Activated naive CD4-positive, alpha-beta T cell (primary cell): Measurements from ENCODE around the gene DISP3.

ENCODE experiments used
- DNase-seq, 4 experiments: peaks; one replicate each; lab custom pipeline; 2025; lab: John Stamatoyannopoulos, UW

The DISP3 gene

DNA sequence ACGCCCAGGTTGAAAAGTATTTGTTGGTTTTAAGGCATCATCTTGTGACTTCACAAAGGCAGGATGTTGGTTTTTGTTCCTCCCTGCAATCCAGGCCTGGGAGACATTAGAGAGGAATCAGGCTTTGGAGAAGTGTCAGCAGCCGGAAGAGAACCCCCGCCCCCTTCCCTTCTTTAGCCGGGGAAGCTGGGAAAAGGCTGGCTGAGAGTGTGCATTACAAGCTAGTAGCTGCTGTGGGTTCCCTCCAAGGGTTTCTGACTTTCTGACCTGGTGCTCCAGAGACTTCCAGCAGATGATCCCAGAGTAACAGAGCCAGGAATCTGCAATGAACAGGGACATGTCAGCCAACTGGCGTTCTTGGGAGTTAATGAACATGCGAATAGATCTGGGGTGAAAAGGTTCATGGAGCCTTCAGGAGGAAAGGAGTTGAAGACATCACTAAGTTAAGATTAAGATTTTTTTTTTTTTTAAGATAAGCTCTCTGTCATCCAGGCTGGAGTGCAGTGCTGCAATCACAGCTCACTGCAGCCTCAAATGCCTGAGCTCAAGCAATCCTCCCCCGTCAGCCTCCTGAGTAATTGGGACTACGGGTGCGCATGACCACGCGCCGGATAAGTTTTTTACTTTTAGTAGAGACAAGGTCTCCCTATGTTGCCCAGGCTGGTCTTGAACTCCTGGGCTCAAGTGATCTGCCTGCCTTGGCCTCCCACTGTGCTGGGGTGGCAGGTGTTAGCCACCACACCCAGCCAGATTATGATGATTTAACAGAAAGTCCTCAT, 7.5 kb downstream of the DISP3 start:
- no peak for DNase-seq

DNA sequence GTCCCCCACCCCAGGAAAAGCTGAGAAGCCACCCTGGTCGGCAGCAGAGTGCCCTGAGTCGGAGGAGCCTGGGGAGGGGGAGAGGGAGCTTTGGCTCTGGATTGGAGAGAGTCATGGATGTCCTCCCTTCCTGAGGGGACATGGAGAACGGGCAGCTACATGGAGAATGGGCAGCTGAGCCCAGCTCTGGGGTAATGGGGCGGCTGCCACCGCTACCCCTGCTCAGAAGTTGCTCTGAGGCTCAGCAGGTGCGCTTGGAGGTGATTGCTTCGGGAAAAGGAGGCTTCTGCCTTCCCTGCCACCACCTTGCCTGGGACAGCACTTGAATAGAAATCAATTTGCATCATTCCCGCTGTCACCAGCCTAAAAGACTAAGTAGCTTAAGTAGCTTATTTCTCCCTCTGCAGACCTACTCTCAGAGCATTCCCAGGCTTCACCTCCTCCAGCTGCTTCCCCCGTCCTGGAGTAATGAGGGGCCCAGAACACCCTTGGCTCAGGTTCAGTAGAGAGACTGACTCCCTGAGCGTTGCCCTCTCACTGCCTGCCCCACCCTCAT, 8.3 kb downstream of the DISP3 start:
- no peak for DNase-seq

DNA sequence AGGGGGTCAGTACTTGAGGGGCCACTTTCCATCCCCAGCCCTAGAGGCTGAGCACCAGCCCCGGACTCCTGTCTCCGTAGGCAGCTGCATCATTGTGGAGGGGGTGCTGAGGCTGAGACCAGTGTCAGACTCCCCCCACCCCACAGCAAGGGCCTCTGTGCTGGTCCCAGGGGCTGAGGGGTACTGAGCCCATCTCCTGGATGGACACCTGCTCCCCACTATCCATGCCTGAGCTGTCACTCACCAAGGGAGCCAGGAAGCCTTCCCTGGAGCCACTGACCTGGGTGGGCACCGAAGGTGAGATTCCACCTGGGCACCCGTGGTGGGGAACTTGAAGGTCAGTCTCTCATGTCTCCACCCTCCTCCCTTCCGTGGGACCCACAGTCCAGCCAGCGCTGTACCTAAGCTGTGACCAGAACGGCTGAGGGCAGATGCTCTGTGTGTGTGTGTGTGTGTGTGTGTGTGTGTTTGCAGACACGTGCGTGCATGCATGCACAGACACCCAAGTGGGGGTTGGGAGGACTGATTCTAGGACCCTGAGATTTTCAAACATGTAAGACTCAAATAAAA, 9.3 kb downstream of the DISP3 start:
- DNase-seq = no peak

DNA sequence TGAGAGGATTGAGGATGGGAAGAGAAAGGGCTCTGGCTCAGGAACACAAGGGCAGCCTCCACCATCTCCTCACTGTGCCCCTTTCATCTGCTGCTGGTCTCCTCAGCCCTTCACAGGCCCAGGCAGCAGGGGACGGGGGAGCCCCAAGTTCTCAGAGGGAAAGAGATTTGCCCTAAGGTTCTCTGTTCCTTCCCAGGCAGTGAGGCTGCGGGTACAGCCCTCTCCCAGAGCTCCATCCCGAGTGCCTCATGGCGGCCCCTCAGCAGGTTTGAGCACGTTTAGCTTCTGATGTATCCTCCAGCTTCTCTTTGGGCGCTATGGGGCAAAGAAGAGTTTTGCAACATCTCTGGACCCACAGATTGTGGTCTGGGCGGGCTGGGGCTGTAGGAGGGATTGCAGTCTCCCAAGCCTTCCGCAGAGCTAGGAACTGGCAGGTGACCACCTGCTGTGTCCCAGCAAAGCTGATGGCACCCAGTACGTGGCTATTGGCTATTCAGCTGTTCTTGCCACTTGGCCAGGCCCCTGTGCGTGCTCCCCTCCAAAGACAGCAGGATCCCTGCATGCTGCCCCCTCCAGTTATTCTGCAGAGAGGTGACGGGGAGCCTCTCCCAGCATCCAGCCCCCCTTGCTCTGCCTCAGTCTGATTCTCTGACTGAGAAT, 10.1 kb downstream of the DISP3 start:
- DNase-seq = no peak

DNA sequence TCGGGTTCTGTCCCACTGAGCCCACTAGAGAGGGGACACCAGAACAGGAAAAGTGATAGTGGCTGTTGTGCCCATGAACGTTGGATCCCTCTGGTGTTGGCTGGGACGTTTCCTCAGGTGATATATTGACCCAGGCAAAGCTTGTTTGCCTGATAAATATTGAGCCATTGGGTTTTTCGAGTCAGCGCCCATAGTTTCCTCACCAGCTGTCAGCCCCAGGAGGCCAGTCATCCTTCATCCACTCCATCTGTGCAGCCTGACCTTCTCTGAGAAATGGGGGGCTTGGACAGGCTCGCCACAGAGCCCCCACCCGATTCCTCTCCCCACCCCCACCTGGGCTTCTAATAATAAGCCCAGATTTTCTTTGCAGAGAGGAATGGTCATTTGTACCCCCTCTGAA, 13.3 kb downstream of the DISP3 start:
- no peak for DNase-seq

DNA sequence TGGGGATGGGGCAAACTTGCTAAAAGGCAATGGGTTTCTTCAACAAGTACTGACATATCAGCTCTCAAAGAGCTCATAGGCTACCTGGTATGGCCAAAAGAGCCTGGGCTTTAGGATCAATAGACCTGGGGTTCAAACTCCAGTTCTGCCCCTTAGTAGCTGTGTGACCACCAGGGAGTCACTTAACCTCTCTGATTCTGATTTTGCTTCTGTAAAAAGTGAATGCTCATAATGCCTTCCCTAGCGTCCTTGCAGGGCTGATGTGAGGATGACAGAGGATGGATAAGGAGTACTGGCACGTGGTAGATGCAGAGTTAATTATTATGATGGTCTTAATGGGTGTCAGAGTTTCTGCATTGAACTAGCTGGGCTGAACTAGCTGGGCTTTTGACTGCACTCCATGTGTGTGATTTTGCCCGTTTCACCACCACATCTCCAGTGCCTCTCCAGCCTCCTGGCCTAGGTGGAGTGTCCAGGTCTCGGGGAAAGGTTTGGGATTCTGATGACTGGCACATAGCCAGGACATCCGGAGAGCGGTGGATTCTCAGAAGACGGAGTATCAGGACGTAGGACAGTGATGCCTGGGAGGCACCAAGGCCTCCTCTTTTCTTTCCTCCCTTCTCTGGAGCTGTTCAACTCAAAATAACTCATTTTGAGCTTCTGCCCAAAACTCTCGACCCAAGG, 15.2 kb downstream of the DISP3 start:
- no peak for DNase-seq

DNA sequence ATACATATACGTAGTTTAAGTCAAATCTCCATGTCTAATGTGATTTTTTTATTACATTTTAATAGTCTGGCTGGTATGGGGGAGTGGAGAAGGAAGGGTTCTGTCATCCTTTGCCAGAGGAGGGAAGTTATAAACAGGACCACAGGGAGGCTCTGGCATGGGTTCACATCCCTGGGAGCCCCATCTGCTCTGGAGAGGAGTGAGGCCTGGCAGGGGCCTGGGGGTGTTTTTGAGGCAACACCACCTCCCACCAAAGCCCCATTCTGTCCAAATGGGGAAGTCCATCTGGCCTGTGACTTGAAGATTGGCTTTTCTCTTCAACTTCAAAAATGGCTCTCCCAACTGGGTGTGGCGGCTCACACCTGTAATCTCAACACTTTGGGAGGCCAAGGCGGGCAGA, 15.8 kb downstream of the DISP3 start:
- no peak for DNase-seq

DNA sequence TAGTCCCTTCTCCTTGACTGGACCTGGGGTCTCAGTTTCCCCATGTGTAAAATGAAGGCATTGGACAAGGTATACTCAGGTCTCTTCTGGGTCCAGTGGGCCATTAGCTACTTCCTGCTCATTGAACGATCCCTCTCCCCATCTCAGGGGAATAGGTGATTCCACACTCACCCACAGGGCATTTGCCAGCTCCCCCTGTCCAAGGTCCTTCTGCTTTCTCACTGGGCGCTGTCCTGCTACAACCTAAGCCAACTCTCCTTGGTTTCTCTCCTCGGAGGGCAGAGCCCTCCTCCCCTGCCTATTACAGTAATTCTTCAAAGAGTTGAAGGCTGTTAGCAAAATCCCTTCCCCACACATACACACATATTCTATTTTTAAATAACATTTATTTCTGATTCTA, 16.6 kb downstream of the DISP3 start:
- DNase-seq = no peak

DNA sequence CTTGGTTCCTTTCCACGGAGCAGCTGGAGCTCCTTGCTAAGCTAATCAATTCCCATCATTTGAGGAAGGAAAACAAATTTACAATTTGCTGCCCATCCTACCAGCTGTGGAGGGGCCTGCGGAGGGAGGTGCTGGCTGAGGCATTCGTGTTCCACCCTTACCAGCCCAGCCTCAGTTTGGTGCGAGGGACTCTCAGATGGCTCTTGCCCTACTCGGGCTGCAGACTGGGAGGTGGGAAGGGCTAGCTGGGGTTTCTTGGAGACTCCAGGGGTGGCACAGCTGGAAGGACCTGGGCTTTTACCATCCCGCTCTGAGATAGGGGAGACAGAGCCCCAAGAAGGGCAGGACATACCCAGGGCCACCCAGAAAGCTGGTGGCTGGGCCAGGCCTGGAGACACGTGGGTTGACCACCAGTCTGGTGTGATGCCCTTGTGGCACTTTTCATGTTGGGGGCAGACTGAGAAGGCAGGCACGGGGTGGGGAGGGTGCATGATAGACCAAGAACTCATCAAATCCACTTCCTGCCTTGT, 17.7 kb downstream of the DISP3 start:
- no peak for DNase-seq

DNA sequence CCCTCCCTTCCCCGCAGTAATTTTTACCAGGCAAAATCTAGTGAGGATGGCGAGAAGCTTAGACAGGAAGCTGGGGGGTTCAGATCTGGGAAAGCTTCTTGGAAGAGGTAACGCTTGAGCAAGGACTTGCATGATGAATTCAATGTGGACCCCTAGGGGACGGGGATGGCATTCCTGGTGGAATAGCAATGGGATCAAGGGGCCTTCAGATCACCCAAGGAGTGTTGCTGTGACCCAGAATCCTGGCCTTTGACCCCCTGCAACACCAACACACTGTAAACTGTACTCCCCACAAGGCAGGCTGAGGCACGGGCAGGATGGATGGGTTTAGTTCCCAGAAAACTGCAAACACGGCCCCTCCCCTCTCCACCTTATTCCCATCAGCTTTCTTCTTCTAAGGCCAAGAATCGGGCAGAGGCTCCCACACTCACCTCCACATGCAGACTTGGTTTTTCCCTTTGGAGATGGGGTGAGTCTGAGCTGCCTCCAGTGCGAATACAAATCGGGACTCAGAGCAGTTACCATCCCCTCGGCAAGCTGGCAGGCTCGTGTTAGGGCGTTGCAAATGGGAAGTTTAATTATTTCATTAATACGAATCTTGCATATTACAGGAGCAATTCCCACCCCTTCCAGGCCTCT, 20.1 kb downstream of the DISP3 start:
- DNase-seq = no peak

DNA sequence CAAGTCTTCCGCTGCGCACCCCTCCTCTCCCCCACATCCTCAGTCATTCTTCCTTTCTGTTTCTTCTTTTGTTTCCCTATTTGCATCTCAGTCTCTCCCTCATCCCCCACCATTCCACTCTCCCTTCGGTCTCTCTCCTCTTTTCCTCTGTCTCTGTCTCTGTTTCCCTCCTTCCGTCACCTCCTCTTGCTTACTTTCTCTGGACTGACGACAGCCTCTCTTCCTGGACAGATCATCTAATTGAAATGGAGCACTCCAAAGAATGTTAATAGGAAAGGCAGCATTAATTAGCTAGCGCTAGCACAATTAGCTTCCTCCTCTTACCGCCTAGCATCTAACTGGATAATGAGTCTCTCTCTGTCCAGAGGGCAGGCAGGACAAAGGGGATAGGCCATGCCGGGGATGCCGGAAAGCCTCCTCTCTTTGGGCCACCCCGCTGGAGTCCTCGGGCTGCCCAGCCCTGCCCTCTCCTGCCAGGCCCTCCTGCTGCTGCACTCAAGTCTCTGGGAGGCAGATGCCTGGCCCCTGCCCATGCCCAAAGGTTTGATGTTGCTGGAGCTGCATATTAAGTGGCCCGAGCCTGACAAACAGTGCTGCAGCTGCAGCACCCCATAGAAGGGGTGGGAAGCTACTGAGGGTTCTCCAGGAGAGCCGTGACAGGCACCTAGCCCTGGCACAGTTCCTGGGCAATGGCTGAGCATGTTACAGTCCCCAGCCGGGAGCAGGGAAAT, 20.8 kb downstream of the DISP3 start:
- DNase-seq = no peak

DNA sequence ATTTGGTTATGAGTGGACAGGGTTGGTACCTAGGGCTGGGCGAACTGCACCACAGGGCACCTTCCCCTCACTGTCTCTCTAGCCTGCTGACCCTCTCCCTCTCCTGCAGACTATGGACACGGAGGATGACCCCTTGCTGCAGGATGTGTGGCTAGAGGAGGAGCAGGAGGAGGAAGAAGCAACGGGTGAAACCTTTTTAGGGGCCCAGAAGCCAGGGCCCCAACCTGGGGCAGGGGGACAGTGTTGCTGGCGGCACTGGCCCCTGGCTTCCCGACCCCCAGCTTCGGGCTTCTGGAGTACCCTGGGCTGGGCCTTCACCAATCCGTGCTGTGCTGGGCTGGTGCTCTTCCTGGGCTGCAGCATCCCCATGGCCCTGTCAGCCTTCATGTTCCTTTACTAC, 21.9 kb downstream of the DISP3 start:
- no peak for DNase-seq

DNA sequence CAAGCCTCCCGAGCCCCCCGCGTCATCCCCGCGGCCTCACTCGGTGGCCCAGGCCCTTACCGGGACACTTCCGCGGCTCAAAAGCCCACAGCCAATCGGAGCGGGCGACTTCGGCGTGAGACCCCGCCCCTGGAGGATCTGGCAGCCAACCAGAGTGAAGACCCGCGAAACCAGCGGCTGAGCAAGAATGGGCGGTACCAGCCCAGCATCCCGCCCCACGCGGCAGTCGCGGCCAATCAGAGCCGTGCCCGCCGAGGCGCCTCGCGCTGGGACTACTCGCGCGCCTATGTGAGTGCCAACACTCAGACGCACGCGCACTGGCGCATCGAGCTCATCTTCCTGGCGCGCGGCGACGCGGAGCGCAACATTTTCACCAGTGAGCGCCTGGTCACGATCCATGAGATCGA, 22.5 kb downstream of the DISP3 start:
- no peak for DNase-seq

DNA sequence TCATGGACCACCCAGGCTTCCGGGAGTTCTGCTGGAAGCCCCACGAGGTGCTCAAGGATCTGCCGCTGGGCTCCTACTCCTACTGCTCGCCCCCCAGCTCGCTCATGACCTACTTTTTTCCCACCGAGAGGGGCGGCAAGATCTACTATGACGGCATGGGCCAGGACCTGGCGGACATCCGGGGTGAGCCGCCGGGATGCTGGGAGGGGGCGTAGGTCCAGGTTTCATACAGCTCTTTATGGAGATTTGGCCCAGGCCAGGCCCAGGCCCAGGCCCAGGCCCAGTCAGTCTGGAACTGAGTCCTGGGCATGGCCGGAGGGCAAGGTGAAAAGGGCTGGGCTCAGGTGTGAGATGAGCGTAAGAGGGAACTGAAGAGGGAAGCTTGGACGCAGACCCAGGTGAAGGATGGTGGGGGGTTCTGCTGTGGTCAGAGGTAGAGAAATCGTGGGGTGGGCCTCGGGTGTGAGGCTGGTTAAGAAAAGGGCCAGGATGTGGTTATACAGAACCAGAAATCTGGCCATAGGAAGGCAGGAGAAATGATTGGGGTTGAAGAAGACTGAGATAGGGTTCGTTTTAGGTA, 23.0 kb downstream of the DISP3 start:
- DNase-seq = no peak

DNA sequence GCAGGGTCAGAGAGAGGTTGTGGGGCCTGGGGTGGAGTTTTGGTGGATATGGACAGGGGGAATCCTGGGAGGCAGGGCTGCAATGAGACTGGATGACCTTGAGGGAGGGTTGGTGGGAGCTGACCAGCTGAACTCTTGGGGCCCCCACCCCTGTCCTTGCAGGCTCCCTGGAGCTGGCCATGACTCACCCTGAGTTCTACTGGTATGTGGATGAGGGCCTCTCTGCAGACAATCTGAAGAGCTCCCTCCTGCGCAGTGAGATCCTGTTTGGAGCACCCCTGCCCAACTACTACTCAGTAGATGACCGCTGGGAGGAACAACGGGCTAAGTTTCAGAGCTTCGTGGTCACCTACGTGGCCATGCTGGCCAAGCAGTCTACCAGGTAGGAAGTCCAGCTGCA, 23.6 kb downstream of the DISP3 start:
- no peak for DNase-seq

DNA sequence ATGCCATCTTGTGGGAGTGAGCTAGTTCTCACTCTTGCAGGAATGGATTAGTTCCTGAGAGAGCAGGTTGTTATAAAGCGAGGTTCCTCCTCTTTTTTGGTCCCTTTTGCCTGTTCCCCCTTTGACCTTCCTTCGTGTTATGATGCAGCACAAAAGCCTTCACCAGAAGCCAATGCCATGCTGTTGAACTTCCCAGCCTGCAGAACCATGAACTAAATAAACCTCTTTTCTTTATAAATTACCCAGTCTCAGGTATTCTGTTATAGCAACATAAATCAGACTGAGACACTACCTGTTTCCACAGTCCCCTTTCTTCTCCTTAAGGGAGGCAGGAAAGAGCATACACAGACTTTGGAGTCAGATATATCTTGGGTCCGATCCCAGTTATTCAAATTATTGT, 25.6 kb downstream of the DISP3 start:
- no peak for DNase-seq

DNA sequence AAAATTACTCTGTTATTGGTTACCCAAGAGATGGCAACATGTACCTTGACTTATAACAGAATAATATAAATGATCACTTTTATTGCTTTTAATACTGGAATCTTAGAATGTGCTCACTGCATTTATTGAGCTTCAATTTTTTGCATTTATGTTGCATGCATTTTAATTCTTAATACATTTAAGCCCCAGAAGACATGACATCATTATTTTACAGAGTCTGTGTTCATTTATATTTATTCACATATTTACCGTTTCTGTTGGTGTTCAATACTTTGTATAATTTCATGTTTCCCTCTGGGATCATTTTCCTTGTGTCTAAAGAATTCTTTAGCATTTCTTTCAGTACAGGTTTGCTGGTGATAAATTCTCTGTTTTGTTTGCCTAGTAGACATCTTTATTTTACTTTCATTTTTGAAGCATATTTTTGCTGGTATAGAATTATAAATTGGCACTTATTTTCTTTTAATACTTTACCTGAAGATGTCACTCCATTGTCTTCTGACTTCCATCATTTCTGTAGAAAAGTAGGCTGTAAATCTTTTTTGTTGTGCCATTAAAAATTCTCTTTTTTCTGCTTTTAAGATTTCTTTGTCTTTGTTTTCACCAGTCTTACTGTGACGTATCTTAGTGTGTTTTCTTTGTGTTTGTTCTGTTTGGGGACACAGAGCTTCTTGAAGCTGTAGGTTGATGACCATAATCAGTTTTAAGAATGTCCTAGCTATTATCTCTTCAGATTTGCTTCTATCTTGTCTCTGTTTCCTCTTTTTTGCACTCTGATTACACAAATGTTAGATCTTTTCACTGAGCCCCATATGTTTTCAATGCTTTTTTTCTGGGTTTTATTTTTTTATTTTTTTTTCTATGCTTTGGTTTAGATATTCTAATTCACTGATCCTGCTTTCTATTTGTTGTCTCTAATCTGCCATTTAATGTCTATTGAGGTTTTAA, 26.9 kb downstream of the DISP3 start:
- no peak for DNase-seq

DNA sequence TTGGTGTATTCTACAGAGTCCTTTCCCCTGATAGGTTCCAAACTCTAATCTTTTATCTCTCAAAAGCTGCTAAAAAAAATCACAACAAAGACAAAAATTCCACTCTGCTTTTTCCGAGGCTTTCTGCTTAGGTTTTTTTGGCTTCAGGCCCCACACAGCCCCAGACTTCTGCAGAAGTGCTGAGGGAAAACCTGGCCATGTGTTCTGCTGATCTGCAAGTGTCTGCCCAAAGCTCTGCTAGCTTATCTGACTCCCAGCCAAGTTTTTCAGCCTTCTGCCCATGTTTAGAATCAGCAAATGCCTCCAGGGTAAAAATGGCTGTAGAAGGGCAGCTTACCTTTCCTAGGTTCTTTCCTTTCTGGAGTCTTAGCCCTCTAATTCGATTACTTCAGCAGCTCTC, 28.4 kb downstream of the DISP3 start:
- DNase-seq = no peak

DNA sequence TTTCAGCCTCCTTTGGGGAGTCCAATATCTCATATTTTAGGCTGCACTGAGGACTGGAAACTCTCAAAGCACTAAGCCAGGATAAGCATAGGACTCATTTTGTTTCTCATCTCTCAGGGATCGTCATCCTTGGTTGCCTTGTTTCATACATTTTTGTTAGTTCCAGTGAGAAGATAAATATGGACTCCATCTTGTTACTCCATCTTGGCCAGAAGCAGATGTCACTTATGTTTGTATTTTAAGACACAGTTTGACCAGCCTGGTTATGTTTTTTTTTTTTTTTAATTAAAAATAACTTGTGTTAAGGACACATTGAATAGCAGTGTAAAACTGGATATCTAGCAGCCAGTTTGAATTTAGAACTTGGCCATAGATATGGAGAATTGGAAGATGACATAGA, 34.7 kb downstream of the DISP3 start:
- no peak for DNase-seq

DNA sequence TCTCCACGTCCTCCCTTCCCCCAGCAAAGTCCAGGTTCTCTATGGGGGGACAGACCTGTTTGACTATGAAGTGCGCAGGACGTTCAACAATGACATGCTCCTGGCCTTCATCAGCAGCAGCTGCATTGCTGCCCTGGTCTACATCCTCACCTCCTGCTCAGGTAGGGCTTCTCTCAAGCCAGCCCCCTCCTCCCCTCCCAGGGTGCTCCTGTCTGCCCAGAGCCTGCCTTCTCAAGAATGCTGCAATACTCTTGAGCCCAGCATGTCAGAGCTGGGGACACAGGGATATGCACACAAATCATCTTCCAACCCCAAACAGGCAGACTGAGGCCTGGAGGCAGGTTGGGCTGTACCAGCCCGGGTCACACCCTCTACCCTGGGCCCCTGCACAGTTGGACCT, 35.4 kb downstream of the DISP3 start:
- DNase-seq = no peak
